Measurements from ENCODE around the gene LMBRD1. TPM values are rescaled to one million over a fixed set of nuclear protein-coding genes. Genes with fewer than 3 reads are reported as not detected.

The LMBRD1 gene
- total RNA-seq, 1 donor: 36.2 TPM

DNA sequence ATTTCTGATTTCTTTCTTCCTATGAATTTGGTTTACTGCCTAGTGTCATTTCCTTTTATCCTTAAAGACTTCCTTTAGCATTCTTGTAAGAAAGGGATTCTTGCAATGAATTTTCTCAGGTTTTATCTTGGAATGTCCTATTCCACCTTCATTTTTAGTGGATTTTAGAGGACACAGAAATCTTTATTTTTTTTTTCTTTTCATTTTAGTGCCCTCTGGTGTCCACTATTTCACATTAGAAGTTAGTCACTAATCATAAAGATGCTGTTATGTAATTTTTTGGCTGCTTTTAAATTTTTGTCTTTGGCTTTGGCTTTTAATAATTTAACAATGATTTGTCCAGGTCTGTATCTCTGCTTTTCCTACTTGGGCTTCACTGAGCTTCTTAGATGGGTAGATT lies 28.1 kb downstream of the LMBRD1 start:
- Histone ChIP-seq H3K4me3 (ENCODE audit: insufficient read depth, low read length) (no peak overlapping the region), H2AFZ (ENCODE audit: low read length) (no peak overlapping the region), H3K27me3 (ENCODE audit: insufficient read depth, low read length) (no peaks in the 10 kb centered on the region), H3K79me2 (ENCODE audit: insufficient read depth, low read length) (no peaks in the 10 kb centered on the region), H3K27ac (ENCODE audit: low read depth, low read length) (no peak overlapping the region), H3K9me3 (ENCODE audit: low read depth, low read length) (no peaks in the 10 kb centered on the region), H3K4me1 (ENCODE audit: insufficient read depth, low read length) (no peaks in the 10 kb centered on the region), H3K36me3 (ENCODE audit: insufficient read depth, low read length) (no peaks in the 10 kb centered on the region), H3K4me2 (ENCODE audit: insufficient read depth, low read length) (no peak overlapping the region), H4K20me1 (ENCODE audit: insufficient read depth, low read length) (peaks cover 6% of the 10 kb centered on the region)
- TF ChIP-seq, protein P1, sequence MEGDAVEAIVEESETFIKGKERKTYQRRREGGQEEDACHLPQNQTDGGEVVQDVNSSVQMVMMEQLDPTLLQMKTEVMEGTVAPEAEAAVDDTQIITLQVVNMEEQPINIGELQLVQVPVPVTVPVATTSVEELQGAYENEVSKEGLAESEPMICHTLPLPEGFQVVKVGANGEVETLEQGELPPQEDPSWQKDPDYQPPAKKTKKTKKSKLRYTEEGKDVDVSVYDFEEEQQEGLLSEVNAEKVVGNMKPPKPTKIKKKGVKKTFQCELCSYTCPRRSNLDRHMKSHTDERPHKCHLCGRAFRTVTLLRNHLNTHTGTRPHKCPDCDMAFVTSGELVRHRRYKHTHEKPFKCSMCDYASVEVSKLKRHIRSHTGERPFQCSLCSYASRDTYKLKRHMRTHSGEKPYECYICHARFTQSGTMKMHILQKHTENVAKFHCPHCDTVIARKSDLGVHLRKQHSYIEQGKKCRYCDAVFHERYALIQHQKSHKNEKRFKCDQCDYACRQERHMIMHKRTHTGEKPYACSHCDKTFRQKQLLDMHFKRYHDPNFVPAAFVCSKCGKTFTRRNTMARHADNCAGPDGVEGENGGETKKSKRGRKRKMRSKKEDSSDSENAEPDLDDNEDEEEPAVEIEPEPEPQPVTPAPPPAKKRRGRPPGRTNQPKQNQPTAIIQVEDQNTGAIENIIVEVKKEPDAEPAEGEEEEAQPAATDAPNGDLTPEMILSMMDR (IDR thresholded peaks at IDR 0.05; ENCODE audit: extremely low read depth, low read depth, low read length): peak; percentile 45
- no peak for DNase-seq (ENCODE audit: insufficient read length, low spot score, missing footprints)

DNA sequence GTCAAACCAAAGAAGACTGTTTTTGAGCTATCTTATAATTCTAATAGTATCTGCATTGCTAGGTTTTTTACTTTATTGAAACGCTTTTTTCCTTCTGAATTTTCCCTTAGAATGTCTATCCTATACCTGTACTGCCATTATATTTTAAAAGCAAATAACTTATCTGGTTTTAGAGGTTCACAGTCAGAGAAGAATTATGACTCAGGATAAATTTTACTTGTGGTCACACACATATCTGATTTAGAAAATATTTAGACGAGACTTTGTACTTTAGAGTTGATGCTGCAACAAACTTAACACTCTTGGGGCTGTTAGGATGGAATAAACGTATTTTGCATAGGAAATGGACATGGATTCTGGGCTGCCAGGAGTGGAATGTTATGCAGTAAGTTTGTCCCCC lies 33.0 kb downstream of the LMBRD1 start:
- Histone ChIP-seq H3K9me3 (ENCODE audit: low read depth, low read length) (no peaks in the 10 kb centered on the region), H4K20me1 (ENCODE audit: insufficient read depth, low read length) (no peaks in the 10 kb centered on the region), H3K27me3 (ENCODE audit: insufficient read depth, low read length) (no peaks in the 10 kb centered on the region), H3K4me3 (ENCODE audit: insufficient read depth, low read length) (no peak overlapping the region), H3K36me3 (ENCODE audit: insufficient read depth, low read length) (no peaks in the 10 kb centered on the region), H2AFZ (ENCODE audit: low read length) (no peak overlapping the region), H3K4me2 (ENCODE audit: insufficient read depth, low read length) (no peak overlapping the region), H3K27ac (ENCODE audit: low read depth, low read length) (no peak overlapping the region), H3K4me1 (ENCODE audit: insufficient read depth, low read length) (no peaks in the 10 kb centered on the region), H3K79me2 (ENCODE audit: insufficient read depth, low read length) (no peaks in the 10 kb centered on the region)
- no peak for DNase-seq (ENCODE audit: insufficient read length, low spot score, missing footprints)
- TF ChIP-seq, protein P1 (IDR thresholded peaks at IDR 0.05; ENCODE audit: extremely low read depth, low read depth, low read length): no peak

DNA sequence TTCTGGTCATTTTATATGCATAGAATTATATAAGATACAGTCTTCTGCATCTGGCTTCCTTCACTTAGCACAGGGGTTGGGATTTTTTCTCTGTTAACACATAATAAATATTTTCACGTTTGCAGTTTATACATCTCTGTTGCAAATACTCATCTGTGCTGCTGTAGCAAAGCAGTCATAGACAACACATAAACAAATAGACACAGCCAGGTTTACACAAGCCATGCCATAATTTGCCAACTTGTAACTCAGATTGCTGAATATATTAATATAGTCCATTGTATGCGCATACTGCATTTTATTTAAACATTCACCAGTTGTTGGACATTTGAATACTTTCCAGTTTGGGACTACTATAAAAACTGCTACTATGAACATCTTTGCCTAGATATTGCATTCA lies 35.0 kb downstream of the LMBRD1 start:
- H3K79me2 ChIP-seq (ENCODE audit: insufficient read depth, low read length): no peaks in the 10 kb centered on the region
- DNase-seq (ENCODE audit: insufficient read length, low spot score, missing footprints): no peak
- H3K27ac ChIP-seq (ENCODE audit: low read depth, low read length): no peak overlapping the region
- no peaks in the 10 kb centered on the region for H4K20me1 ChIP-seq (ENCODE audit: insufficient read depth, low read length)
- no peaks in the 10 kb centered on the region for H3K36me3 ChIP-seq (ENCODE audit: insufficient read depth, low read length)
- H3K4me3 ChIP-seq (ENCODE audit: insufficient read depth, low read length): no peak overlapping the region
- H3K4me1 ChIP-seq (ENCODE audit: insufficient read depth, low read length): no peaks in the 10 kb centered on the region
- TF ChIP-seq, protein P1 (IDR thresholded peaks at IDR 0.05; ENCODE audit: extremely low read depth, low read depth, low read length): no peak
- H2AFZ ChIP-seq (ENCODE audit: low read length): no peak overlapping the region
- H3K4me2 ChIP-seq (ENCODE audit: insufficient read depth, low read length): no peak overlapping the region
- no peaks in the 10 kb centered on the region for H3K27me3 ChIP-seq (ENCODE audit: insufficient read depth, low read length)
- H3K9me3 ChIP-seq (ENCODE audit: low read depth, low read length): no peaks in the 10 kb centered on the region

DNA sequence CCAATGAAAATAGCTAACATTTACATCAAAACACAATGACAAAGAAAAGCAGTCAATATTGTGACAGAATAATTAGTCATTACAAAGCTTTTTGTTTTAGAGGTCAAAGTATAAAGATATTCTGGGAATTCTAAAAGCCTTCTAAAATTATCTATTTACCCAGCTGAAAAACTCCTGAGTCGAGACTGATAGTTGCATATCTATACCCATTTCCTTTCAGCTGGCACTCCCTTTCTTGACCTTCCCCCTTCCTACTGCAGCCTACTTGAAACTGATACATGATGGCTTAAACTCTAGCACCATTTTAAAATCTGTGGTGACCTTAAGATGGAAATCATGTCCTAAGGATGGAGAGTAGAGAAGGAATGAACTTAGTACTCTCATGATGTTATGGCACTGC lies 38.6 kb downstream of the LMBRD1 start:
- Histone ChIP-seq H3K9me3 (ENCODE audit: low read depth, low read length) (no peaks in the 10 kb centered on the region), H4K20me1 (ENCODE audit: insufficient read depth, low read length) (no peaks in the 10 kb centered on the region), H2AFZ (ENCODE audit: low read length) (no peak overlapping the region), H3K27me3 (ENCODE audit: insufficient read depth, low read length) (no peaks in the 10 kb centered on the region), H3K4me2 (ENCODE audit: insufficient read depth, low read length) (no peak overlapping the region), H3K4me1 (ENCODE audit: insufficient read depth, low read length) (no peaks in the 10 kb centered on the region), H3K27ac (ENCODE audit: low read depth, low read length) (no peak overlapping the region), H3K36me3 (ENCODE audit: insufficient read depth, low read length) (no peaks in the 10 kb centered on the region), H3K79me2 (ENCODE audit: insufficient read depth, low read length) (no peaks in the 10 kb centered on the region), H3K4me3 (ENCODE audit: insufficient read depth, low read length) (no peak overlapping the region)
- TF ChIP-seq, protein P1 (IDR thresholded peaks at IDR 0.05; ENCODE audit: extremely low read depth, low read depth, low read length): no peak
- DNase-seq (ENCODE audit: insufficient read length, low spot score, missing footprints): no peak

Data from osteoblast (primary cell).